CD4-positive, alpha-beta T cell treated with Interleukin-21 for 1 hour (primary cell): Measurements from ENCODE around the gene KDM4B.

Source experiments
- DNase-seq: peaks from one replicate; pipeline ENCODE4 v3.0.0-alpha.2; 2020

KDM4B gene

GRCh38 chr19:5074830-5075394 lies 106.0 kb downstream of the KDM4B start:
- DNase-seq = no peak

GRCh38 chr19:5075597-5075996 lies 106.7 kb downstream of the KDM4B start:
- no peak for DNase-seq

GRCh38 chr19:5076440-5077208 lies 107.7 kb downstream of the KDM4B start:
- no peak for DNase-seq

GRCh38 chr19:5077209-5077515 lies 108.2 kb downstream of the KDM4B start:
- DNase-seq = no peak

- peak; percentile 26 for DNase-seq
Measured at GRCh38 chr19:5078182-5078581, 109.3 kb downstream of the KDM4B start.

GRCh38 chr19:5078666-5079065 lies 109.8 kb downstream of the KDM4B start:
- no peak for DNase-seq

GRCh38 chr19:5079071-5079774 lies 110.3 kb downstream of the KDM4B start:
- no peak for DNase-seq

- DNase-seq = no peak
Measured at GRCh38 chr19:5080030-5080654, 111.2 kb downstream of the KDM4B start.

- DNase-seq = no peak
Measured at GRCh38 chr19:5080809-5081208, 111.9 kb downstream of the KDM4B start.

- DNase-seq = no peak
Measured at GRCh38 chr19:5081443-5082161, 112.7 kb downstream of the KDM4B start.

GRCh38 chr19:5083547-5083965 lies 114.6 kb downstream of the KDM4B start:
- DNase-seq = no peak

GRCh38 chr19:5085566-5085965 lies 116.7 kb downstream of the KDM4B start:
- no peak for DNase-seq

- peak; percentile 24 for DNase-seq
Measured at GRCh38 chr19:5086230-5086629, 117.3 kb downstream of the KDM4B start.

GRCh38 chr19:5086725-5087439 lies 118.0 kb downstream of the KDM4B start:
- no peak for DNase-seq

- DNase-seq = no peak
Measured at GRCh38 chr19:5089283-5089682, 120.4 kb downstream of the KDM4B start.

- no peak for DNase-seq
Measured at GRCh38 chr19:5090465-5091017, 121.6 kb downstream of the KDM4B start.

- no peak for DNase-seq
Measured at GRCh38 chr19:5091018-5091683, 122.2 kb downstream of the KDM4B start.

GRCh38 chr19:5091684-5092480 lies 123.0 kb downstream of the KDM4B start:
- DNase-seq = no peak

- no peak for DNase-seq
Measured at GRCh38 chr19:5092481-5092843, 123.5 kb downstream of the KDM4B start.

GRCh38 chr19:5093297-5093928 lies 124.5 kb downstream of the KDM4B start:
- DNase-seq = no peak
